AG09309 (cell line): ENCODE data around the gene MOV10.

Source experiments
- DNase-seq: peaks from one replicate; pipeline ENCODE4 v3.0.0-alpha.2; 2010; ENCODE audit warnings: low read depth
- H3K4me3 ChIP-seq: 2 replicates; pipeline ENCODE4 v1.5.1; 2011; ENCODE audit warnings: mild to moderate bottlenecking, low read depth, low read length, moderate library complexity; ENCODE audit not compliant: control insufficient read depth
- CTCF ChIP-seq: IDR thresholded peaks from 2 replicates; pipeline ENCODE4 v1.5.1; 2011; ENCODE audit warnings: mild to moderate bottlenecking, low read depth, low read length, inconsistent platforms; ENCODE audit not compliant: insufficient read depth, control insufficient read depth; ENCODE audit errors: missing control alignments

MOV10 gene

GRCh38 chr1:112702067-112702395 is 27.6 kb downstream of the MOV10 start:
- no peak for DNase-seq

GRCh38 chr1:112702420-112703261 is 28.2 kb downstream of the MOV10 start:
- H3K4me3 ChIP-seq: no peak overlapping the region
- no peak for TF ChIP-seq CTCF
- DNase-seq: no peak

More at GRCh38 chr1:112702067-112702395, 27.6 kb downstream of the MOV10 start:
- no peak for TF ChIP-seq CTCF
- H3K4me3 ChIP-seq: no peak overlapping the region

GRCh38 chr1:112703706-112704105 is 29.2 kb downstream of the MOV10 start:
- H3K4me3 ChIP-seq: no peak overlapping the region
- no peak for TF ChIP-seq CTCF
- no peak for DNase-seq

GRCh38 chr1:112704391-112704933 is 30.0 kb downstream of the MOV10 start:
- no peak for DNase-seq
- TF ChIP-seq CTCF: no peak

GRCh38 chr1:112704934-112705627 is 30.6 kb downstream of the MOV10 start:
- peak; percentile 82 for DNase-seq

More at GRCh38 chr1:112704391-112704933, 30.0 kb downstream of the MOV10 start:
- peak overlapping the region; percentile 97 for H3K4me3 ChIP-seq

More at GRCh38 chr1:112704934-112705627, 30.6 kb downstream of the MOV10 start:
- H3K4me3 ChIP-seq: peak overlapping the region; percentile 97
- TF ChIP-seq CTCF: no peak
